GM21786 (cell line): ENCODE measurements around the gene SPC24.

Experiments
- ATAC-seq: cut with Tn5 transposase; IDR thresholded peaks from one replicate; pipeline ENCODE4 v1.9.1; 2021; ENCODE audit not compliant: unreplicated experiment

The SPC24 gene

DNA sequence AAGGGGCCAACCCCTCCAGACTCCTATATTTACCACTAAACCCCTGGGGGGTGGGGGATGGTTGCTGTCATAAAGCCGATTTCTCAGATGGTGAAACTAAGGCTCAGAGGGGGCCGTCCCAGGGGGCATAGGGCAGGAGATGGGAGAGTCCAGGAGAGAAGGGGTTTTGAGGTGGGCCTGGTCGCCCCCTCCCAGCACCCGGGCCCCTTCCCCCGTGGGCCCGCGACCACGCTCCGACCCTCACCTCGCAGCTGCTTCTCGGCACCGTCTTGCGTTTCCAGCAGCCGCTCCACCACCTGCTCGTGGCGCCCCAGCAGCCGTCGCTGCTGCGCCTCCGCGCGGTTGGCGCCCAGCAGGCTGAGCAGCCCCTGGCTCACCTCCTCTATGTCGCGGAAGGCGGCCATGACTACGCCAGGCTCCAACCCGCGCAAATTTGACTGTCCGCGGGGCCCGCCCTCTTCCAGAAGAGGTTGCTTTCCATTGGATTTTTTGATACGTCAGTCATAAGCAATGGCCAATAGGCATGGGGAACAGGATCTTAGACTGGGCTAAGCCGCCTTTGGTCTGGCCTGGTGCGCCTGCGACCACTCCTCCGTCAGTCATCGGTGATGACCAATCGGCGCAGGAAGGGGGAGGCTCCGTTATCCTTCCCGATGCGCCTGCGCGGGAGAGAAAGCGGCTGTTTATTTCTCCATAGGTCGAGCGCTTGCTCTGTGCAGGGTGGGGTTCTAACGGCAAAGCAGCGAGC is at the start of gene SPC24:
Gene SPC24, minus strand, starts transcription at position 410 of the 748 bp plus-strand sequence. Its CDS starts 6 bp downstream, at position 404.
- ATAC-seq = peak; percentile 97

GRCh38 chr19:11204943-11205349 is 49.4 kb upstream of the SPC24 start:
- no peak for ATAC-seq

GRCh38 chr19:11204076-11204602 is 48.6 kb upstream of the SPC24 start:
- ATAC-seq = no peak

DNA sequence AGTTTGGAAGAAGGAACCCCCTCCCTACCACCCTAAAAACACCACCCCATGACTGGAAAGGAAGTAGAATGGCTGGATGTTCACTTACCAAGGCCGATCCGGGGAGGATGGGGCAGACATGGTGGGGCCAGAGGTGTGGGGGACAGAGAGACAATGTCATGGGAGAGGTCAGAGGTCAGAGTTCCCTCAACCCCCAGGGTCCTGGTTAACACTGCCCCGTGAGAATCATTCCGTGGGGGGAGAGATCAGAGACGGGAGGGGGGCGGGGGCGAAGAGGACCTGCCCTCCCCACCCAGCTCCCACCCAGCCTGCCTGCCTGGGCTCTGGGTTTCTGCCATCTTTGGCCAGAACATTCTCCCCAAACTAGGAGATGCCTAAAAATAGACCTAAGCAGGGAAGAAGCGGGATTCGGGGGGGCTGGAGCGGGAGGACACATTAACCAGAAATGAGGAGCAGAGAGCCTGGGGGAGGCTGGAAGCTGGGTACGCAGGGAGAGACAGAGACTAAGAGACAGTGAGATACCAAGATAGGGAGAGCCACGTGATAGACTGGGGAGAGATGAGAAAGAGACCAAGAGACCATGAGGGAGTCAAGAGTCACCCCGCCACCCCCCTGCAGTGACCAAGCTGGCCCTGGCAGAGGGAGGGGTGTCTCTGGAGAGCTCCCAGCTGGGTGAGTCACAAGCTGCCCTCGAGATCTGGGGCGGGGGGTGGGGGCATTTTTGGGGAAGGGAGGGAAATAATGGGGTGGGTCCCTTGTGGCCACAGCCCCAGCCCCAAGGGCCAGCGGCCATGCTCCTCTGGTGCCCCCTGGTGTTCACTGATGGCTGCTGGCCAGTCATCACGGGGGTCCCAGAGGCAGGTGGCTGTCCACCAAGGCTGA is 47.9 kb upstream of the SPC24 start:
- no peak for ATAC-seq

DNA sequence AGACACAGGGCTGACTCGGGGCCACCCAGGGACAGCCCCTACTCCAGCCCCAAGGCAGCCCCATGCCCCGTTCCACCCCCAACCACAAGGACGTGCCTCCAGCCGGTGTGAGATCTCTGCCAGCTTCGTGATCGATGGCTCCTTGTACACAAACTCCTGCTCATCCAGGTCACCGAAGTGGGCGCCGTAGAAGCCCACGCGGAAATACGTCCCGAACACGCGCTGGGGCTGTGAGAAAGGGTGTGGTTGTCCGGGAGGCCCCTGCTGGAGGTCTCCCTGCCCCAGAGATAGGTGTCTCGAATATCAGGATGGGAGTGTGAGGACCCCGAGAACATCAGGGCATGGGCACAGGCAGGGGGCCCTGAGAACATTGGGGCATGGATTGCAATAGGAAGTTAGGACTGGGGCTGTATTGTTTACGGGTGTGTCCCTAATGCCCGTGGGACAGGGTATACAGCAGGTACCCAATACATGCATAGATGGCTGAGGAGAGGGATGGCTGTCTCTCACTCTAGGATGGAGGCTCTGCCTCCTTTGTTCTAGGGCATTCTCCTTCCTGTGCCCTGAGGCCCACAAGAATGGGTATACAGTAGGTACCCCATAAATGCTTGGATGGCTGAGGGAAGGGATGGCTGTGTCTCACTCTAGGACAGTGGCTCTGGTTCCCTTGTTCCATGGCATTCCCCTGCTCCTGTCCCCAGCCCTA is 47.1 kb upstream of the SPC24 start:
- no peak for ATAC-seq

DNA sequence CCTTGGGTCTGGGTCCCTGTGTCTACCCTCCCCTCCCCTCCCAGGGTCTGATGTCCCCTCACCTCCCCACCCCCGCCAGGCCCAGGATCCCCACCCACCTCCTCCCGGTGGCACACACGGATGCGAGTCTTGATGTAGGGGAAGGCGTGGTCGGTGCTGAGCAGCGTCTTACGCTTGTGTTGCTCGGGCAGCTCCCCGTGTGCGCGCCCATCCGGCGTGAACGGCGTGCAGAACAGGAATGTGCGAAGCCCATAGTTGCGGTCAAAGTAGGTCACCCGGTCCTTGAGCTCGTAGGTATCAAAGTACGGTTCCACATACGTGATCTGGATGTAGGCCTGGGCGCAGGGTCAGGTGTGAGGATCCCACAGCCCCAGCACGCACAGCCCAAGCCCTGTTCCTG is 46.2 kb upstream of the SPC24 start:
- ATAC-seq = no peak

- no peak for ATAC-seq
These were observed 45.3 kb upstream of the SPC24 start for GRCh38 chr19:11200931-11201330.

GRCh38 chr19:11200015-11200574 is 44.5 kb upstream of the SPC24 start:
- no peak for ATAC-seq

DNA sequence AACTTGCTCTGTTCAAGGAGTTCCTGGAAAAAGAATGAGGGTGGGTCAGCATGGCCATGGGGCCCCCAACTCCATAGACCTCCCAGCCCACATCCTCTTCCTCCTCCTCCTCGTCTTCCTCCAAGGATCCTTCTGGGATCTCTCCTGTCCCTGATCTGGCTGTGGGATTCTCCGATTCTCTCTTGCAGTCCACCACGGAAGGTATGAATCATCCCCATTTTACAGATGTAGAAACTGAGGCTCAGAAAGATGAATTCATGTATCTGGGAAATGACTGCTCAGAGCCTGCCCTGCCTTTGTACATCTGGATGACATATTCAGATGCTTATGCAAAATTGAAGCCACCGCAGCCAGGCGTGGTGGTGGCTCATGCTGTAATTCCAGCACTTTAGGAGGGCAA is 43.9 kb upstream of the SPC24 start:
- ATAC-seq = no peak

- ATAC-seq = no peak
These were observed 43.3 kb upstream of the SPC24 start for GRCh38 chr19:11198769-11199424.

DNA sequence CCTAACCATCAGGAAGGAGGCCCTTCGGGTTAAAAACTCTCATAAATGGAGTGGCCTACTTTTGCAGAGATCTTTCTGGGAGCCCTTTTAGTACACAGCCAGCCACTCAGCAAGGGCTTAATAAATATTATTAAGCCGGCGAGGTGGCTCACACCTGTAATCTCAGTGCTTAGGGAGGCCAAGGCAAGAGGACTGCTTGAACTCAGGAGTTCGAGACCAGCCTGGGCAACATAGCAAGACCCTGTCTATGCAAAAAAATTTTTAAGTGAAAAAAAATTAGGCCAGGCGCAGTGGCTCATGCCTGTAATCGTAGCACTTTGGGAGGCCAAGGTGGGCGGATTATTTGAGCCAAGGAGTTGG is 42.6 kb upstream of the SPC24 start:
- no peak for ATAC-seq

DNA sequence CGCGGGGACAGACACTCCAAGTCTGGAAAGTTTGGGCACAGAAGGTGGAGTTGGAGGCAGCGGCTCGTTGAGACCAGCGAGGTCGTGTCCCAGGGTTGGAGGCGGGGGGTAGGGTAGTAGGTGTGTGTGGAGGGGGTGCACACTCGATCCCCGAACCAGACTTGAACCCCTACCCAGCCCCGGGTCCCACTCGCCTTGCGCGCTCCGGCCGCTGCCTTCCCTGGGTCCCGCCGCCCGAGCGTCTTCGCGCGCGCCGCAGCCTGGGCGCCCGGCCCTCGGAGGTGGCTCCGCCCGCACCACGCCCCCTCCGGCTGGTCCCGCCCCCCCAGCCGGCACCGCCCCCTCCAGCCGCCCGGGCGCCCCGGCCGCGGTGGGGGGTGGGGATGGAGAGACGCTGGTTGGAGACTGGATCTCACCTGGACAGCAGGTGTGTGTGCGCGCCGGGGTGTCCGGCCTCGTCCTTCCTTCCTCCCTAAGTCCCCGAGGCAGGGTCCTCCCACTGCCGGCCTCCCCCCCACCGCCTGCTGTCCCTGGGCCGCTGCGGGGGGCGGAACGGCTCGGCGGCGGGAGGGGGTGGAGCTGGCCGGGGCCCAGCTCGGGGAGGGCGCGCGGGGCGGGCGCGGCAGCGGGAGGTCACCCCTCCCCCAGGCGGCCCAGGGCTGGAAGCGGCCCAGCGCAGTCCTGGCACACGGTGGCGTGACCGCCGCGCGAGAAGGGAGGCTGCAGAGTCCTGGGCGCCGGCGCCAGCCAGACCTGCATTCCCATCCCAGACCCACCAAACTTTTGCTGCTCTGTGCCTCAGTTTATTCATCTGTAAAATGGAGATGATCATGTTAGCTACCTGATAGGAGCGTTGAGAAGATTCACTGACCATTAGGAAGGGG is 42.0 kb upstream of the SPC24 start, which contains the start of gene KANK2:
Gene KANK2, minus strand, starts transcription at position 255 of the 884 bp plus-strand sequence. CDS start 3,034 bp downstream, outside the sequence.
- ATAC-seq = peak; percentile 73

DNA sequence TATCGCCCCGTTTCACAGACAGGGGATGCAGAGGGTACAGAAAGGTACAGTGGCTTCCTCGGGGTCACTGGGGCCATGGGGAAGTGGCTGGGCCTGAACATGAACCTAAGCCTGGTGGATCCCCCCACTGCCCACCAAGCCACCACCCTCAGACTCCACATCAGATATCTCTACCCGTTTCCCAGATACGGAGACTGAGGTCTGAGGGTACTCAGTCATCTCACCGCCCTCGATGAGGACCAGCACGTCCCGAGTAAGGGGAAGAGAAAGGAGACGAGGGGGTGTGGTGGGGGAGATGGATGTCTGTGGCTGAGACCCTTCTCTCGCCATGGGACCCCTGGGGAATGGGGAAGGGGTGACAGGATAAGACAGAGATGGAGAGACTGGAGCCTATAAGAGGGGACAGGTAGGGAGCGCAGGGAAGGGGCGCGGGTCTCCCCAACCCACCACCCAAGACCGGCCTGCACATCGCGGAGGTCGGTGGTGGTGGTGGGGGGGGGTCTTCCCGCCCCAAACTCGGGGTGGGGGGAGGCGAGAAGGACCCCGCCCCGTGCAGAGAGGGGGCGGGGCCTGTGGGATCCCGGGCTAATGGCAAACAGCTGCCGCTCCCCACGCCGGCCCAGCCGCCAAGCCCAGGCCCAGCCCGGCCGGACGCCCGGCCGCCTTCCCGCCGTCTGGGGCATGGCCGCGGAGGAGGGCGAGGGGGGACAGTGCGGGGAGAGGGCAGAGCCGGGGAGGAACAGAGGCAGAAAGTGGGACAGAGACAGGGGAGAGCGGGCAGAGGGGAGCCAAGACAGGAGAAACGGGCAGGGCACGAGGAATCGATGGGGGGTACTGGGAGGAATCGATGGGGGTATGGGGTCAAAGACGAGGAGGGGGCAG is 41.1 kb upstream of the SPC24 start:
- no peak for ATAC-seq

GRCh38 chr19:11195681-11196080 is 40.1 kb upstream of the SPC24 start:
- no peak for ATAC-seq

GRCh38 chr19:11194656-11195558 is 39.3 kb upstream of the SPC24 start:
- ATAC-seq = no peak

GRCh38 chr19:11194173-11194572 is 38.6 kb upstream of the SPC24 start:
- ATAC-seq = no peak
